ENCODE data around the gene CFAP107.

Gene CFAP107

GRCh38 chr1:12756768-12757413 is 10.9 kb downstream of the CFAP107 start:
- no peak overlapping the region for H3K4me3 ChIP-seq (replicated peaks; ENCODE audit: low read depth, low read length)
- TF ChIP-seq CTCF (IDR thresholded peaks at IDR 0.05; ENCODE audit: insufficient read depth, low read length, poor library complexity, severe bottlenecking), result no peak
- DNase-seq (ENCODE audit: extremely low read depth, insufficient read length), result no peak
- peaks cover 2% of the 10 kb centered on the region for H3K27me3 ChIP-seq (replicated peaks; ENCODE audit: control insufficient read depth, insufficient read depth, low read length)
- H3K36me3 ChIP-seq (ENCODE audit: control insufficient read depth, insufficient read depth, low read length), result no peaks in the 10 kb centered on the region

DNA sequence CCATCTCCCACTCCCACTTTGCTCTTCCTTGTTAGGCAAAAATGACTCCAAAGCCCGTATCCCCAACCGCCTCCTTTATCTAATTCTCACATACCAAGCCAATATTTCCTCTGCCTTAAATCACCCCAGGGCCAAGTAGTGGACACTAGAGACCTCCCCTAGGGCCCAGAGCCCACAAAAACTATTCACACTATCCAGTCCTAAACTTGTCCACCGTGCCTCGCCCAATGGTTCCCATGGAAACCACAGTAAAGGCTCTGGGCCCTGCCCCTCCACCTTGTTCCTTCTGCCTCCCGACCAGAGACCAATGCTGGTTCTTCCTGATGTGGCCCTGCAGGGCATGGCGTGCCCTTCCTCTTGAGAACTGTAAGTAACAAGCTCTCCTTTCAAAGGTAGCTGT is 11.8 kb downstream of the CFAP107 start:
- no peak for DNase-seq (ENCODE audit: extremely low read depth, insufficient read length)
- H3K36me3 ChIP-seq (ENCODE audit: control insufficient read depth, insufficient read depth, low read length), result no peaks in the 10 kb centered on the region
- TF ChIP-seq CTCF (IDR thresholded peaks at IDR 0.05; ENCODE audit: insufficient read depth, low read length, poor library complexity, severe bottlenecking), result no peak
- H3K27me3 ChIP-seq (replicated peaks; ENCODE audit: control insufficient read depth, insufficient read depth, low read length), result peaks cover 2% of the 10 kb centered on the region
- no peak overlapping the region for H3K4me3 ChIP-seq (replicated peaks; ENCODE audit: low read depth, low read length)

GRCh38 chr1:12760256-12760795 is 14.3 kb downstream of the CFAP107 start:
- H3K4me3 ChIP-seq (replicated peaks; ENCODE audit: low read depth, low read length), result no peak overlapping the region
- no peaks in the 10 kb centered on the region for H3K36me3 ChIP-seq (ENCODE audit: control insufficient read depth, insufficient read depth, low read length)
- H3K27me3 ChIP-seq (replicated peaks; ENCODE audit: control insufficient read depth, insufficient read depth, low read length), result peaks cover 2% of the 10 kb centered on the region
- TF ChIP-seq CTCF (IDR thresholded peaks at IDR 0.05; ENCODE audit: insufficient read depth, low read length, poor library complexity, severe bottlenecking), result peak; percentile 56
- no peak for DNase-seq (ENCODE audit: extremely low read depth, insufficient read length)

- no peak overlapping the region for H3K4me3 ChIP-seq (replicated peaks; ENCODE audit: low read depth, low read length)
- H3K27me3 ChIP-seq (replicated peaks; ENCODE audit: control insufficient read depth, insufficient read depth, low read length), result peaks cover under 1% of the 10 kb centered on the region
- H3K36me3 ChIP-seq (ENCODE audit: control insufficient read depth, insufficient read depth, low read length), result no peaks in the 10 kb centered on the region
- no peak for TF ChIP-seq CTCF (IDR thresholded peaks at IDR 0.05; ENCODE audit: insufficient read depth, low read length, poor library complexity, severe bottlenecking)
- DNase-seq (ENCODE audit: extremely low read depth, insufficient read length), result no peak
Observed at GRCh38 chr1:12761781-12762180, 15.8 kb downstream of the CFAP107 start.

DNA sequence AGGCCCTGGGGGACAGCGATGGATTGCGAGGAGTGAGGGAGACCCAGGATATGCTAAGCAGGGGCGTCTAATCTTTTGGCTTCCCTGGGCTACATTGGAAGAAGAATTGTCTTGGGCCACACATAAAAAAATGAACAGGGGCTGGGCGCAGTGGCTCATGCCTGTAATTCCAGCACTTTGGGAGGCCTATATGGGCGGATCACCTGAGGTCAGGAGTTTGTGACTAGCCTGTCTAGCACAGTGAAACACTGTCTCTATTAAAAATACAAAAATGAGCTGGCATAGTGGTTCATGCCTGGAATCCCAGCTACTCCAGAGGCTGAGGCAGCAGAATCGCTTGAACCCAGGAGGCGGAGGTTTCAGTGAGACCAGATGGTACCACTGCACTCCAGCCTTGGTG is 16.8 kb downstream of the CFAP107 start:
- no peaks in the 10 kb centered on the region for H3K36me3 ChIP-seq (ENCODE audit: control insufficient read depth, insufficient read depth, low read length)
- no peak overlapping the region for H3K4me3 ChIP-seq (replicated peaks; ENCODE audit: low read depth, low read length)
- no peaks in the 10 kb centered on the region; the same call in 1 of the 2 replicates for H3K27me3 ChIP-seq (replicated peaks; ENCODE audit: control insufficient read depth, insufficient read depth, low read length)
- no peak for TF ChIP-seq CTCF (IDR thresholded peaks at IDR 0.05; ENCODE audit: insufficient read depth, low read length, poor library complexity, severe bottlenecking)
- no peak for DNase-seq (ENCODE audit: extremely low read depth, insufficient read length)

All from GM06990 (cell line).